ENCODE results near the gene IMP3.

IMP3 gene

DNA sequence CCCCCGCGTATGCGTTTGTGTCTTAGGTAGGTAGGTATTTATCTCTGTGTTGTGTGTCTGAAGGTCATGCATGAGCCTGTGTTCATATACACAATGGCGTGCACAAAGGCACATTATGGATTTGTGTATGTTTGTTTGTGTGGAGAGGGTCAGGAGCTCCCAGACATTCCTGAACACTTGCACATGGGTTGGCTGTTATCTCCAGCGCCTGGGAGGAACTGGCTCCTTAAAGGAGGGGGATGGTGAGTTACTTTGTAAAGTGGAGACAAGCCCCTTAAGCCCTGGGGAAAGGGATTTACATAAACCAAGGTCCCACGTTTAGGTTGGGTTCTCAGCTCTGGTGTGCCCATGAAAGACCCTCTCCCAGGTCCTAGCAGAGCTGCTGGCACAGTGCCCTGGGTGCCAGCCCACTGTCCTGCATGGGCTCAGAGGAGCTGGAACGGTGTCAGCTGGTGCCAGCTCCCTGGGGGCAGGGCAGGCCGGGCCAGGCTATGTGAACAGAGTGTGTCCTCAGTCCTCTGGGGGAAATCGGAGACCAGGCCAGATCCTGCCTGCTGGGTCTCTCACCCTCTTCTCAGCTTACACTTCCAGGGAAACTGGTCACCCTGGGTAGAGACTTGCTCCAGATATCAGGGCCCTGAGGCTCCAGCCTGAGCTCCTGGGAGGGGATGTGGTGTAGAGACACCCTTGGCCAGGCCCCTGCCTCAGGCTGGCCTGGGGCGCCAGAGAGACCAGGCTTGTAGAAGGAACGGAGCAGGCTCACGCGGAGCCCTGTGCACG is 32.8 kb upstream of the IMP3 start:
- no peak for DNase-seq

DNA sequence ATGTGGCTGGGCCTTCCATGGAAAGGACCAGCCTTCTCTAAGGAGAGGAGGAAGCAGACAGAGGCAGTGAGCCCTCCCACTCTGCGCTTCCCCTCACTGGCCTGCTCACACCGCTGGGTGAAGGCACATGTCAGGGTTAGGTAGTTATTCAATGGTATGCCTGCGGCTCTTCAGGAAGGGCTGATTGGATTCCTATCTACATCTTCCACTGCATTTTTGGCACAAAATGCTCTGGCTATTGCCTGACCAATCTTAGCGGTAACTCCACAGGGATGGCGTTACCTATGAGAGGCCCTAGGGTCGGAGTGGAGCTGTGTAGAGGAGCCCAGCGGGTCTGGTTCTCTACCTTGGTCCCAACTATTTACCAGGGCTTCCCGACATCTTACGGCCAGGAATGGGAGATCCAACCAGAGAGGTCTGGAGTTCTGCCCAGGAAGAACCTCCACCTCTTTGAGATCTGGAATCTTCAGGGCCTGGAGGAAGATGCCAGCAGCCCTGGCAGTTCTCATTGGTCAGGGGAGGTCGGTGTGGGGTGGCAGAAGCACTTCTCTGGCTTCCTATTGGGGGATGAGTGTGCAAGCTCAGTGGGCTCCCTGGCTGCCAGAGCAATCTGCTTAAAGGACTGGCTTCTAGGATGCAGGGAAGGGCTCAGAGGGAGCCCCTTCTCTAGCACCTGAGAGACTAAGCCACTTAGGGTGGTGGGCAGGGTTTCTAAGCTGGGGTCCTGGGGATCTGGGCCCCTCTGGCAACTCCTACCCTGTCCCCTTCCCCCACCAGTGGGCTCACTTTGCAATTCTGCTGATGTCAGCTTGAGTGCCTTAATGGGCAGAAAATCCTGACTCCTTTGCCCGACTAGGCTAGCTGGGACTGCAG is 31.9 kb upstream of the IMP3 start:
- DNase-seq = no peak

DNA sequence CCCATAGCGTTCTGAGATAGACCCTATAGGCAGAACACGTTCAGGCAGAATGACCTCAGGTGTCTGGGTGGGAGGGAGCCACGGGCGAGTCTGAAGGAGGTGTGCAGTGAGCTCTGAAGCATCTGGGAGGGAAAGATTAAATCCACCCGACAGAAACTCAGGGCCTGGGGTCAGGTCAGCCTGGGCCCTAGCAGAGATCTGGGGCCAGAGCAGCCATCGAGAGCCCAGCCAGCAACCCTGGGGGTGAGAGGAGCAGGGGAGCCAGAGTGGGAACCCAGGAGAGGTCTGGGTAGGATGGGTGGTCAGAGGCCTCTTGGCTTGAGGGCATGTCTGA is 29.8 kb upstream of the IMP3 start:
- DNase-seq = no peak

DNA sequence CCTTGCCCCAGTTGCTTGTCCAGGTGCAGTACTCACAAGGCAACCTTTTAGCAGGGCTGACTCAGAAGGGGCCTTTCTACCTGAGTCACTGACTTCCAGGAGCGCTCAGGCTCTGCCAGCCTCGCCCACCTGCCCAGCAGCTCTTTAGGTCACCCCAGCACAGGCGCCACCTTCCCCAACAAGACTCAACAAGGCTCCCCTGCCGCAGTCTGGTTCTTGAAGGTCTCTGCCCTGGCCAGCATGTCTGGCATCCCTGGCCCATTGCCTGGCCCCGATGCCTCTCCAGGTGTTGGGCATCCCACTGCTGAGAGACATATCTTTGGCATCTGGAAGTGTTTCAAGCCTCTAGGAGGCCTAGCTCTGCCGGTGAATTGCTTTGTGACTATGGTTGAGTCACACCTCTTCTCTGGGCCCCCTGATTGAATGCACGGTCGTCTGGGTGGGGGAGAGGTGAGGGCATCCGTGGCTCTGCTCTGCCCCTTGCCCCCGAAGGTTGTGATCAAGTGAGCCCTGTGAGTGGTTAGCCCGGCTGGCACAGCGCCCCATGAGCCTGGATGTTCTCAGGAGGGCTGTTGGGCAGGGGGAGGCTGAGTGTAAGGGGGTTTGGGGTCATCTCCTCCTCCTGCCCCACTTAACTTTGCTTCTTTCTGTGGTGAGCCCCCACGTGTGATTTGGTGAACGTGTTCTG is 29.3 kb upstream of the IMP3 start:
- DNase-seq = no peak

DNA sequence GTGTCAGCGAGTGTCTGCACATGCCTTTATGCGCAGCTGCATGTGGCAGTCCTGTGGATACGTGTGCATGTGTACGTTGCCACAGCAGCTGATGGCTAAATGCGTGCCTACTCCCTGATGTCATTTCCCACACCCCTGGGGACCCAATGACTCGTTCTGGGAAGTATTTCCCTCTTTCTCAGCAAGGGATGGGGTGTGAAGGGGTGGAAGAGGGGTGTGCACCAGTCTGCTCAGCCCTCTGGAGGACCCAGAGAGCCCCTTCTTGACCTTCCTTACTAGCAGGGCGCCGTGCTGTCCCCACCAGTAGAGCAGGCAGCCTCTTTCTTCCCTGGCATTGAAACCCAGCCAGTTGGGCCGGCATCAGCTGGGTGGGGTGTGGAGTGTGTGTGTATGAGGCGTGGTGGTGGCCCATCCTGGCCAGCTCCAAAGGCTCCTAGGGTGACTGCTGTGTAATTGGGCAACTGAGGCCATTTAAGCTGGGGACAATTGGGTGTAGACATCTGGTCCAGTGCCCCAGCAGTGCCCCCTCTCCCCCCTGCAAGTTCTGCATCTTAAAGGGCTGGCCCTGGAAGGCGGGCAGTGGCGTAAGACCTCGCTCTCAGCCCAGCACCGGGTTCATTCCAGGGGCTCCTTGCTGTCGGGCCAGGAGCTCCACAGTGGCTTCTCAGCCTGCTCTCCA is 26.9 kb upstream of the IMP3 start:
- no peak for DNase-seq

DNA sequence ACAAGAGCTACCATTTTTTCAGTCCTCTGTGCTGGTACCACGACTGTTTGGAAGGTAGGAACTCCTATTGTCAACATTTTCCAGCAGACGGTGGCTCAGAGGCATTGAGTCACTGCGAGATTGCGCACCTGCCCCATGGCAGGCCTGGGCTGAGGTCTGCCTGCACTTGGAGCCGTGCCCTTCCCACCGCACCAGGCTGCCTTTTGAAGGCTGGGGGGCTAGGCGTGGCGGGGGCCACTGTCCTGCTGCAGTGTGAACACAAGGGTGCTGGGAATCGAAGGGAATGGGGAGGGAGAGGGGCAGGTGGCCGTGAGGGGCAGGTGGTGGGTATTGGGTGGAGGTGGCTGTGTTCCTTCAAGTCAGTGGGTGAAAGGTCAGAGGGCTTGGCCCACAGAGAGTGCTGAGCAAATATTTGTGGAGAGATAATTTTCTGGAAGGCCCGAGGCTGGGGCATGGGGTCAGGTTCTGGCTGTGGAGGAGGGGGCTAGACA is 24.0 kb upstream of the IMP3 start:
- no peak for DNase-seq

DNA sequence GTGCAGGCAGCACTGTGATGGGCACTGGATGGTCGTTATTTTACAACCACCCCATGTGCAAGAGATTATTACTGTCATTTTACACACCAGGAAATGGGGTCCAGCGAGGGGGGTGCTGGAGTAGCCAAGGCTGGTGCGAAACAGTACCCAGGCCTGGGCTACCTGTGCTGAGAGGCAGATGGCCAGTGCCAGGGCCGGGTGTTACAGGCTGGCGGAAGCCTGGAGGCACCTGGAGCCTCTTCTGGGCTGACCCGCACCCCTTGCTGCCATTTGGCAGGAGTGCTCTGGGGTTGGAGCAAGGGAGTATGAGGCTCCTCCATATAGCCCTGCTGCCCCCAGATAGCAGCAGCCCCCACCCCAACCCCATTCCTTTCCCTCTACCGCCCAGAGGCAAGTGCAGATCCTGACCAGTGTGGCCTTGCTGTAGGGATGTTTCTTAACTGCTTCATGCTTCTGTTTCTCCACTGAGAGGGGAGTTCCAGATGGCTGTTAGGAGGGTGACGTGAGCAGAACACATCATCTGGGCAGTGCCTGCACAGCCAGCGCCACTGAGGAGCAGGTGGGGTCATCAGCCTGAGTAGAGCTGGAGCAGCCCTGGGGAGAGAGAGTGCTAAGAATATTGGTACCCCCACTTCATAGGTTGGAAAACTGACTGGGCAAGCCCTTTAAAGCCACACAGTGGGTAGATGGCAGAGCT is 22.9 kb upstream of the IMP3 start:
- no peak for DNase-seq

DNA sequence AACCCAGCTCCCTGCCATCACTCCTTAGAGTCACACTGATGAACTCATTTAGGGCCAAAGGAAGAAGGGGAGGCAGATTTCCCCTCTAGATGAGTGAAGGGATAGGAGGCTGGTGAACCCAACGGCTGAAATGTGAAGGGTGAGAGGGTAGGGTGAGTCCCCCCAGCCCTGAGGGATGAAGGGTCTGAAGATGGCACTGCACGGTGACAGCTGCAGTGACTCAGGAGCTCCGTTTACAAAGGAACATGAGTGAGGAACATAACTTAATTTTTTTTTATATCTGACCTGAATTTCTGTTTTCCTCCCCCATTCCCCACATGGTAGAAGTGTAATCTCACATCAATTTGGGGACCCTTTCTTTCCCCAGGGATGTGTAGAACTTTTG is 21.7 kb upstream of the IMP3 start:
- no peak for DNase-seq

DNA sequence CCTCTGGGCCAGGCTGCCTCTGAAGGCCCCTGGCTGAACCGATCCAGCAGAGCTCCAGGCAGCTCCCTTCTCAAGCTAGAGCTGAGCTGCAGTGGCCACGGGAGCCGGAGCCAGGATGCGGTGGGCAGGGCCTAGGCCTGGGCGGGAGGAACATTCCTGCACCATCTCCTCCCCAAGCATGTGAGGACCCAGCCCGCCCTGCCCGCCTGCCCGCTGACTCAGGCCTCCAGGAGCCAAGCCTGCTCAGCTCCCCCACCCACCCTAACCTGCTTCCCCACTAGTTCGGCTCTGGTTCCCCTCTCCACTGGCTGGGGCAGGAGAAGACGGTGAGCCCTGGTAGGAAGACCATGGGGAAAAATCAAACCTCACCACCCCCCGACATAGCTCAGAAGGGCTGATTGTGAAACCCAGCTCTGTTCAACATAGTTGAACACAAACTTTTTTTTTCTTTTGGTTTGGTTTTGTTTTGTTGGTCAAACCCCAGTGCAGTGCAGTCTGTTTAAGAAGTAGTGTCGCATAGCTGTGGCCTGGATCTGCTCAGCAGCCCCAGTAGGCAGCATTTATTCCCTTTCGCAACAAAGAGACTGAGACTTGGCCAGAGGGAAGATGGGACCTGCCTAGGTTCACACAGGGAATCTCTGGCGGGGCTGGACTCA is 21.2 kb upstream of the IMP3 start:
- DNase-seq = no peak

DNA sequence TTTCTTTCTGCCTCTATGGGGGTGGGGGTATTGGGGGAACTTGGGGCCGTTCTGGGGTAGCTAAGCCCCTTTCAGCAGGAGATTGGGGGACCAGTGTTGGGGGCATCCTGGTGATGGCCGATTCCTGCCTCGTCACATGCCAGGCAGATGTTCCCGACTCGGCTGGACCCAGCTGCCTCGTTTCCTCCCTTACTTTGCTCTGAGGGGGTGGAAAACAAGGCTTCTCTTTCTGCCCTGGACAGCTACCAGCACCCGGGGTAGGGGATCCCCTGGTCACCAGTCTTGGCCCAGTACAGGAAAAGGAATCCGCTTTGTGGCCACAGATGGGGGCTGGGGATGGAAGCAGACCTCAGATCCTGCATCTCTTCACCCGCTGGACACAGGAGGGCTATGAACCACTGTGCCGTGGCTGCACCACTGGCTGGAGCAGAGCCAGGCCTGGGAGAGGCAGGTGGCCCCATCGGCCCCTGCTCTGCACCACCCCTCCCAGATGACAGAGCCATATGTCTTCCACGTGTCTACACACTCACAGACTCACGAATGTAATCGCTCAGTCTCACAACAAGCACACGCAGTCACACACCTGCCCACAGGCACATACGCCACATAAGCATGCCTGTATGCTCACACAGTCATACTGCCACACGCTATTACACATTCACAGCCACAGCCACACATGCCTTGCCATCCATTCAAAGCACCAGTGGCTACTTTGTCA is 20.1 kb upstream of the IMP3 start:
- no peak for DNase-seq

DNA sequence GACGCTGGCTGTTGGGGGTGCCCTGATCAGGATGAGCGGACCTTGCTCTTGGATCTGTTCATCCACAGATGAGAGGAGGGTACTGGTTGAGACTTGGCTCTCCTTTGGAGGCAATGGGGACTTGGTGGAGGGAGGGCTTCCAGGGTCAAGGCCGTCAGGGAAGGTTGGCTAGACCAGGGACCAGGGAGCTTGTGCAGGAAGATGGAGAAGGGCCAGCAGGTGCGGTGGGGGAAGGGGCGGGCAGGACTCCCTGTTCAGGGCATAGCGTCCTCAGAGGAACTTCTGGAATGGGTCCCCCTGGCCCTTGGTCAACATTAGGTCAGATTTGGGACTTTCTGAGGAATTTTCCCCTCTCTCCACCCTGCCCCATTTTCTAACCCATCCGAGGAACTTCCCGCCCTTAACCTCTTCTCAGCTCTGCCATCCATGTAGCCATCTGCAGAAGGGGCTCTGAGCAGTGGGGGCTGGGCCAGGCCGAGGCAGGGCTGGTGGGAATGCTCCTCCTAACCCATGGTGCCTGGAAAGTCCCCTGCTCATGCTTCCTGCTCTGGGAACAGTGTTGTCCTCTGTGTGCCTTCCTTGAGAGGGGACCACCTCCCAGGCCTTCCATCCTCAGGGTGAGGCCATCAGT is 19.2 kb upstream of the IMP3 start:
- DNase-seq = no peak

DNA sequence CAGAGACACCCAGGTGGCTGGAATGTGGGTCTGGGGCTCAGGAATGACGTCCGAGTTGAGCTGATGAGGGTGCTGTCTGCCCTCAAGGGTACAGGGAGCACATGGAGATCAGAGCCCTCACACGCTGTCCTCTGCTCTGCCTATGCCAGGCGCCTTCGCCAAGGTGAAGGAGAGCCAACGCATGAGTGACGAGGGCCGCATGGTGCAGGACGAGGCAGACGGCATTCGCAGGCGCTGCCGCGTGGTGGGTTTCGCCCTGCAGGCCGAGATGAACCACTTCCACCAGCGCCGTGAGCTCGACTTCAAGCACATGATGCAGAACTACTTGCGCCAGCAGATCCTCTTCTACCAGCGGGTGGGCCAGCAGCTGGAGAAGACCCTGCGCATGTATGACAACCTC is 16.8 kb upstream of the IMP3 start:
- DNase-seq = no peak

DNA sequence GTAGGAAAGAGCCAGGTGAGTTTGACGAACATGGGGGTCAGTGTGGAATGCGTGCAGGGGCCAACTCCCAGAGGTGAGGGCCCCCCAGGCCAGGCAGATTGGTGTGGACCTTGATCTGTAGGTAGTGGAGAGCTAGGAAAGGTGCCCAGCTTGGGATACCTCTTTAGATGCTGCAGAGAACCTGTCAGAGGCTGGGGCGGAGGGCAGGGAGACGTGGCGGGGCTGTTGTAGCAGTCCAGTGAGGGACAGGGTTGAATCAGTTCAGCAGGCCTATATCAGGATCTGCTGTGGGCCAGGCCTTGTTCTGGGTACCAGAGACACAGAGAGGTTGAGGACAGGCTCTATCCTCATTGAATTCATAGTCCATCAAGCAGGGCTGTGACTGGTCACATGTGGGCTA is 16.3 kb upstream of the IMP3 start:
- DNase-seq = no peak

DNA sequence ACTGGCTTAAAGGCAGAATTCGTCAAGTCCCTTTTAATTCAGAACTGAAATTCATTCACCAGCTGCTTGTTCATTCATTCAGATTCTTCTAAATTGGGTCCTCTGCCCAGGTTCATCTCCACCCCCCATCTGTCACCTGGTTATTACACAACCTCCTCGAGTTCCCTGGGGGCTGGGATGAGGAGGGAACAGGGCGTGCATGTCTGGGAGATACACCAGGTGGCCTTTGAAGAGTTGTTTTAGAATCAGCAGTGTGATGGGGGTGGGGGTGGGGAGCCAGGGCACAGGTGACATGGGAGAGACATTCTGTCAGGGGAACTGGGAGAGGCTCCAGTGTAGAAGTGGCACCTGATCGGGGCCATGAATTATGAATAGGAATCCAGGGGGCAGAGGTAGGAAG is 15.9 kb upstream of the IMP3 start:
- DNase-seq = no peak

DNA sequence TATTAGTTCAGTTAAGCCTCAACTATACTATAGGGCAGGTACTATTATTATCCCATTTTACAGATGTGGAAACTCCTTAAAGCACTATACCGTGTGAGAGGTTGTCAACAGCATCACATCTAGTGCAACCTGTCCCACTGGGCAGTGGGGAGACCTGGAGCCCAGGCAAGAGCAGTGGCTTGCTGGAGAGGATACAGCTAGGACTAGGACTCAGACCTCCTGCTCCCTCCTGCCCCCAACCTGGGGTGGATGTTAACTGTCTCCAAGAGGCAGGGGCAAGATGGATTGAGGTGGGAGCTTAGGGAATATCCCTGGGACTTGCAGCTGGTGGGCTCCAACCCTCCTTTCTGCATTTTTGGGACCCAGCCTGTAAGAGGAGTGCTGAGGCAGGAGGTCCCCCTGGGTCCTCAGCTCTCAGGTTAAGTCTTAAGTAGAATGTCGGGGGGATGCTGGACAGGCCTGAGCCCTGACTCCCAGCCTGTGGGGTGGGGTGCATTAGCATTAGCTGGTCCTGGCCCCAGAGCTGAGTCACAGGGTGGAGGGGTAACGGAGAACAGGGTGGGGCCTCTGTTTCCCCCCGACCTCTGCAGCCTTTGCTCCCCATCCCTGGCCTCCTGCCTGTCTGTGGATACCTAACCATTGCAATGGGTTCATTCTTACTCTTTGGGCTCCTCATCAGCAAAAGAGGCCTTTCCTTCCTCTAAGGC is 14.3 kb upstream of the IMP3 start:
- DNase-seq = no peak

DNA sequence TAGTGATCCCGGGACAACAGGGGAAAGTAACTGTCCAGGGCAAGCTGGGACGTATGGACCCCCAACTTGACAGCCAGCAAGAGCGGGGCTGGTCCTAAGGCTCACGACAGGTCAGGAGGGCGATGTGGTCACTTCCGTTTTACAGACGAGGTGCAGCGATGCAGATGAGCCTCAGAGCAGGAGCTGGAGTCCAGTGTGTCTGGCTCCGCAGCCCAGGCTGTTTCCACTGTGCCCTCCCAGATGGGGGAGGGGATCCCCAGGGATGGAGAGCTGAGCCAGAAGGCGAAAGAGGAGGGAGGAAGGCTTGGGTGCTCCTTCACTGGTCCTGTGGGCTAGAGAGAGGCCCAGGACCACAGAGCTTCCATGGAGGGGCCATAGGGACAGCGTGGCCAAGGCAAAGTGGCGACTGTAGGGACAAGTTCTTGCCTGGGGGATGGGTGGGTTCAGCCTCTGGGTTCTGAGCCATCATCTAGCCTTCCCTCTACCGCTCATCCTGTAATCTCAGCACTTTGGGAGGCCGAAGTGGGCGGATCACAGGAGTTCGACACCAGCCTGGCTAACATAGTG is 13.4 kb upstream of the IMP3 start:
- DNase-seq = no peak

DNA sequence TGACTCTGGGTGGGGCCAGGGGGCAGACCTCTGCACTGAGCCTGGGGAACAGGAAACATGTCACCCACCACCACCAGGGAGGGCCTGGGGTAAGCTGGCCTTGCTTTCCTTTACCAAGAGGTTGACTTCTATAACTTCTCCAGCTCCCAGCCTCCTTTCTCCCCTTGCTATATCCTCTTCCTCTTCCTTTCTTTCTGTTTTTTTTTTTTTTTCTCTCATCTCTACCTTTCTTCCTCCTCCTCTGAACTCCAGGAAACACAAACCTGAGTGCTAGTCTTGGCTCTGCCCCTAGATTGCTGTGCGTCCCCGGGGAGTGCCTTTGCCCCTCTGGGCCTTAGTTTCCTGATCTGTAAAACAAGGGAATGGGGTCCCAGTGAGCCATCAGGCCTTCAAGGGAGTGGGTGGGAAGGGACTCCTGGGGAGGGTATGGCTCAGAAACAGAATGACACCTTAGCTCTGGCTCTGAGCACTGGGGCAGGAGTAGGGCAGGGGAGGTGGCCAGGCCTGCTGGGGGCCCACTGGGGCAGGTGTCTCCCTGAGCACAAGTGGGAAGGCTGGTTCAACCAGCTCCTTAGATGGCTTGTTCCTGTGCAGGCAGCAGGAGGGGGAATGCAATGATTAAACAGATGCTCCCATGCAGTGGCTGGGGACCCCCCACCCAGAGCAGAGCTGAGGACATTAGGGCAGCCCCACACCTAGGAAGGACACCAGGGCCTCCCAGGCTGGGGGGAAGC is 12.0 kb upstream of the IMP3 start:
- no peak for DNase-seq

DNA sequence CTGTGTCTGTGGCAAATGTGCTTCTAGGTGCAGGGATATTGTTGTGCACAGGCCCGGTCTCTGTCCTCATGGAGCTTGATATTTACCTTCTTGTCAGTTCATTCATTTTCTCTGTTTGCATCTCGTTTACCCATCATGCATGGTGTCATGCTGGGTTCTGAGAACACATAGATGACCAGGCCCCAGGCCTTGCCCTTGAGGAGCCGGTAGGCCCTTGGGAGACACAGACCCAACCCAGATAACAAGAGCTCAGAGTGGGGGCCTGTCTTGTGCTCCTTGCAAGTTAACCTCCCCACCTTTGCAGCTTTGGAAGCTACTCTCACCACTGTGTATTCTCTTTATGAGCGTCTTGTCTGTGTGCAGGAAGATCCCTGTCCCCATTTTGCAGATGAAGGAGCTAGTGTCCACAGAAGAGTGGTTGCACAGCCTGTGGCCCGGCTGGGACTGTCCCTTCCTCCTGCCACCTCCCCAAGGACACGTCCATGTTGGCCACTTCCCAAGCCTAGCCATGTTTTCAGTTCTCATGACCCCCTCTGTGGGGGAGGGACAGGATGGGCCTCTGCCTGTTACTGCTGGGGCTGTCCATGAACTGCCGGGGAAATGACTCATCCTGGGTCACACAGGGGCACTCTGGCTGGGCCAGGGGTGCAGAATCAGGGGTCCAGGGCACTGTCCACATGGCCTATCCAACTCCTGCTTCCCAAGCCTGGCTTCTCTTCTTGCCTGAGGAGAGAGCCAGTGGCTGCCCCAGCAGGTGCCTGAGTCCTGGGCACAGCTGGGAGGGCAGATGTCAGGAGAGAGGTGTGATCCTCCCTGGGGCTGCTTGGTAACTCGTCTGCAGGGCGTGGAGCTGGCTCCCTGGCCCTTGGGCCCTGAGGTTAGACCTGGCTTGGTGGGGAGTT is 11.1 kb upstream of the IMP3 start:
- DNase-seq = no peak
